GM12878 (cell line): Measurements from ENCODE around the gene GABRQ.

Source experiments
- EP300 ChIP-seq, 2 experiments: fragments of 150-350 bp in 1 of 2; IDR thresholded peaks; 2 replicates each; pipeline ENCODE4 v1.6.1; 2011 to 2012; ENCODE audit warnings: low read depth in 2 of 2, low read length in 2 of 2, borderline replicate concordance in 1 of 2, improper control_type of control experiment in 1 of 2, inconsistent platforms in 1 of 2; ENCODE audit not compliant: control insufficient read depth in 1 of 2
- EZH2 ChIP-seq: IDR thresholded peaks from 2 replicates; pipeline ENCODE4 v1.6.1; 2012; ENCODE audit warnings: low read depth, mild to moderate bottlenecking, control low read depth, inconsistent platforms, low read length, borderline replicate concordance; ENCODE audit not compliant: control insufficient read depth
- MXI1 ChIP-seq: fragments of 150-350 bp; IDR thresholded peaks from 2 replicates; pipeline ENCODE4 v1.6.1; 2011; ENCODE audit warnings: low read depth, mild to moderate bottlenecking, inconsistent platforms, low read length, improper control_type of control experiment
- RAD21 ChIP-seq: IDR thresholded peaks from 2 replicates; pipeline ENCODE4 v1.6.1; 2011; ENCODE audit warnings: mild to moderate bottlenecking, low read depth, low read length, moderate library complexity; ENCODE audit not compliant: insufficient read depth
- SMC3 ChIP-seq: IDR thresholded peaks from 2 replicates; pipeline ENCODE4 v1.6.1; 2011; ENCODE audit warnings: low read length, improper control_type of control experiment, borderline replicate concordance
- TF ChIP-seq, protein P1 (sequence below), 3 experiments: IDR thresholded peaks in 2 of 3; conservative IDR thresholded peaks in 1 of 3; 2 replicates each; pipeline ENCODE4 v1.5.1; 2011; ENCODE audit warnings: low read depth in 3 of 3, low read length in 3 of 3, mild to moderate bottlenecking in 3 of 3, control low read depth in 2 of 3, moderate library complexity in 2 of 3, inconsistent platforms in 1 of 3, mixed read lengths in 1 of 3; ENCODE audit not compliant: control insufficient read depth in 2 of 3, insufficient read depth in 1 of 3; ENCODE audit errors: extremely low read depth in 1 of 3

DNA sequence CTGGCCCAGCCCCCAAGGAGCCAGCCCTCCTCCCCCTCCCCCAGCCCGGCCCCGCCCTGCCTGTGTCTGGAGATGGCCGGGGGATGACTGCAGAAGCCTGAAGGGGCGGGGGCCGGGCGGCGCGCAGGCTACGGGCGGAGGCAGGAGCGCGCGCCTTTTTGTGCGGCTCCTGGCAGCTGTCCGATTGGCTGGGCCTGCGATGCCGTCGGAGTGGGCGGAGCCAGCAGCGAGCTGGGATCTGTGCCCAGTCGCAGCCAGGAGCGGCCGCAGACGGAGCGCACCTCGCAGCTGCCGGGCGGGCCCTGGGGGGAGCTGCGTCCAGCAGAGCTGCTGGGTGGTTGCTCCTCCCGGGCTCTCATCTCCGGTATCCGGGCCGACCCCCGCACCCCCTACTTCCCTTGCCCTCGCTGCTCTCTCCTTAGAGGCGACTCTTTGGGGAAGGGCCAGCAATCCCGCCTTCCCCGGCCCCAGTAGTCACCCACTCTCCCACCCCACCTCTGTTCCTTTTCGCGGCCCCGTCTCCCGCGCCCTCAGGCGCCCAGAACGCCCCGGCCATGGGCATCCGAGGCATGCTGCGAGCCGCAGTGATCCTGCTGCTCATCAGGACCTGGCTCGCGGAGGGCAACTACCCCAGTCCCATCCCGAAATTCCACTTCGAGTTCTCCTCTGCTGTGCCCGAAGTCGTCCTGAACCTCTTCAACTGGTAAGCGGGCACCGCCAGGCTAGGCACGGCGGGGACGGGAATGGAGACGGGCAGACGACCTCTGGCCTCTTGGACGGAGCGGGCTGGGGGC lies at the start of gene GABRQ:
- TF ChIP-seq EZH2: no peak
- no peak for TF ChIP-seq SMC3
- TF ChIP-seq MXI1: no peak
- TF ChIP-seq RAD21: no peak
- TF ChIP-seq EP300 (IDR thresholded peaks at IDR 0.05; ENCODE audit: borderline replicate concordance in 1 of 2, control insufficient read depth in 1 of 2, low read depth in 2 of 2, low read length in 2 of 2): no peak
- TF ChIP-seq, protein P1, sequence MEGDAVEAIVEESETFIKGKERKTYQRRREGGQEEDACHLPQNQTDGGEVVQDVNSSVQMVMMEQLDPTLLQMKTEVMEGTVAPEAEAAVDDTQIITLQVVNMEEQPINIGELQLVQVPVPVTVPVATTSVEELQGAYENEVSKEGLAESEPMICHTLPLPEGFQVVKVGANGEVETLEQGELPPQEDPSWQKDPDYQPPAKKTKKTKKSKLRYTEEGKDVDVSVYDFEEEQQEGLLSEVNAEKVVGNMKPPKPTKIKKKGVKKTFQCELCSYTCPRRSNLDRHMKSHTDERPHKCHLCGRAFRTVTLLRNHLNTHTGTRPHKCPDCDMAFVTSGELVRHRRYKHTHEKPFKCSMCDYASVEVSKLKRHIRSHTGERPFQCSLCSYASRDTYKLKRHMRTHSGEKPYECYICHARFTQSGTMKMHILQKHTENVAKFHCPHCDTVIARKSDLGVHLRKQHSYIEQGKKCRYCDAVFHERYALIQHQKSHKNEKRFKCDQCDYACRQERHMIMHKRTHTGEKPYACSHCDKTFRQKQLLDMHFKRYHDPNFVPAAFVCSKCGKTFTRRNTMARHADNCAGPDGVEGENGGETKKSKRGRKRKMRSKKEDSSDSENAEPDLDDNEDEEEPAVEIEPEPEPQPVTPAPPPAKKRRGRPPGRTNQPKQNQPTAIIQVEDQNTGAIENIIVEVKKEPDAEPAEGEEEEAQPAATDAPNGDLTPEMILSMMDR (IDR thresholded peaks at IDR 0.05 in 2 of 3, conservative IDR thresholded peaks at IDR 0.05 in 1 of 3; ENCODE audit: control insufficient read depth in 2 of 3, extremely low read depth in 1 of 3, insufficient read depth in 1 of 3, low read depth in 3 of 3, low read length in 3 of 3): no peak
